Activated CD4-positive, alpha-beta T cell treated with anti-CD3 and anti-CD28 coated beads, Interleukin-2, amount 50 U/mL, for 16 hours (primary cell): Measurements from ENCODE around the gene XXYLT1.

ENCODE experiments used
- DNase-seq: peaks from one replicate; pipeline ENCODE4 v3.0.0-alpha.2; 2020

The XXYLT1 gene

GRCh38 chr3:195019335-195019734 is 251.6 kb downstream of the XXYLT1 start:
- DNase-seq, result no peak
